Stimulated activated CD4-positive, alpha-beta T cell treated with anti-CD3 and anti-CD28 coated beads, Interleukin-12 subunit alpha, Interleukin-12 subunit beta, amount 100 ng/mL, for 48 hours (primary cell): Measurements from ENCODE around the gene DNM3.
"Not testable (repeated sequence)": the region's sequence is repeated elsewhere in the genome, so short reads cannot be mapped to it uniquely, and the experiment has no call there.

ENCODE experiments used
- DNase-seq, 3 donors: peaks; one replicate each; pipeline ENCODE4 v3.0.0-alpha.2; 2020; ENCODE audit warnings: low read depth in 2 of 3, low spot score in 1 of 3

Gene DNM3

GRCh38 chr1:172019976-172020375 lies 178.7 kb downstream of the DNM3 start:
- DNase-seq: no peak

GRCh38 chr1:172024516-172024915 lies 183.2 kb downstream of the DNM3 start:
- no peak for DNase-seq

GRCh38 chr1:172024944-172025738 lies 183.8 kb downstream of the DNM3 start:
- DNase-seq: not testable (repeated sequence)

- no peak for DNase-seq
Observed at GRCh38 chr1:172040466-172040865, 199.2 kb downstream of the DNM3 start.

DNA sequence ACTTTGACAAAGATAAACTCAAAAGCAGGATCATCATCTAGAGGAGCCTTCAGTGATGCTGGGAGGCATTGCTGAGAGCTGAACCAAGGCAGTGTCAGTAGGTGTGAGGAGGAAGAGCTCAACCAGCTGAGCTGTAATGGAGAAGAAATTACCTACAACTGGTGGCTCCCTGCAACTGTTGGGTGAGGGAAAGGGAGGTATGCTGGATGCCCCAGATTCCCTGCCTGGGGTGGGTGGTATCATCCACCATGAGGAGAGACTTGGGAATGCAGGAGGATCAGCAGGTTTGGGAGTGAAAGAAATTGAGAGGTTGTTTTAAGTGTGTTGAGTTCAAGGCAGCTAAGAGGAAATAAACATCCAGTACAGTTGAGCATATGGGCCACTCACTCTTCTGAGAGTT lies 199.8 kb downstream of the DNM3 start:
- DNase-seq: no peak

- DNase-seq: no peak
Observed at GRCh38 chr1:172041742-172042141, 200.4 kb downstream of the DNM3 start.

DNA sequence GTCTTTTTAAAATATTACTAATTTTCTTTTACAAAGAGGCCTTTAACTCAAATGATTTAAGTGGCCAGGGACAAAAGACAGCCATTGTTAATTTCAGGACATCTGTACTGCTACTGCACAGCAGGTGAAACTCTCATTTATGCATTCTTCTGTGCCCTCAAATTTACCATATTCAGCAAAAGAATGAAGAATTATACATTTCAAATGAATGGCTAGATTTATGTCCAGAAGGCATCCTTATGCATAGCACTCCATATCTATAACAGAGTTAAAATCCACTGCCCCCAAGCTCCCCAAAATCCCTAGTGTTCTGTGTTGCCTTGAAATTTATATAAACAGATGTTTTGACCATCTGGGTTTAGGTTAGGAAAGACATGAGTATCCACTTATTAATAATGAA lies 202.6 kb downstream of the DNM3 start:
- DNase-seq: no peak

GRCh38 chr1:172051898-172052297 lies 210.6 kb downstream of the DNM3 start:
- DNase-seq: no peak

DNA sequence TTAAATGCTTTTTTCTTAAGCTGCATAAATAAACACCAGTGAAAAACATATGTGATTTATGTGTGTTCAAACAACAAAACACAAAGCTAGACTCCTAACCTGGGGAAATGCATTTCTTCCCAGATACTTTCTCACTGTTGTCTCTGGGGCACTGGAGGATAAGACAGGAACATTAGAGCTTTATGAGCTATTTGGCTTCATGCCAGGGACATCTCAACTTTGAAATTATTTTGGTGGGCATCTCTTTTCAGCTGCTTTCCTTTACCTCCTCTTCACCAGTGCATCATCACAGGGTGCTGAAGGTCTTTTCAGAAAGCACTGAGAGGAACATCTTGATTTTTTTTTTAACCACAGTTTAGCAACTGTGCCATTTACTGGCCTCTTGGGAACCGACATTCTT lies 212.9 kb downstream of the DNM3 start:
- no peak for DNase-seq

DNA sequence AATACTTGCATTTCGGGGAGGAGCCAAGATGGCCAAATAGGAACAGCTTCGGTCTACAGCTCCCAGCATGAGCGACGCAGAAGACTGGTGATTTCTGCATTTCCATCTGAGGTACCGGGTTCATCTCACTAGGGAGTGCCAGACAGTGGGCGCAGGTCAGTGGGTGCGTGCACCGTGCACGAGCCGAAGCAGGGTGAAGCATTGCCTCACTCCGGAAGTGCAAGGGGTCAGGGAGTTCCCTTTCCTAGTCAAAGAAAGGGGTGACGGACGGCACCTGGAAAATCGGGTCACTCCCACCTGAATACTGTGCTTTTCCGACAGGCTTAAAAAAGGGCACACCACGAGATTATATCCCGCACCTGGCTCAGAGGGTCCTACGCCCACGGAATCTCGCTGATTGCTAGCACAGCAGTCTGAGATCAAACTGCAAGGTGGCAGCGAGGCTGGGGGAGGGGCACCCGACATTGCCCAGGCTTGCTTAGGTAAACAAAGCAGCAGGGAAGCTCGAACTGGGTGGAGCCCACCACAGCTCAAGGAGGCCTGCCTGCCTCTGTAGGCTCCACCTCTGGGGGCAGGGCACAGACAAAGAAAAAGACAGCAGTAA lies 214.6 kb downstream of the DNM3 start:
- DNase-seq: not testable (repeated sequence)

DNA sequence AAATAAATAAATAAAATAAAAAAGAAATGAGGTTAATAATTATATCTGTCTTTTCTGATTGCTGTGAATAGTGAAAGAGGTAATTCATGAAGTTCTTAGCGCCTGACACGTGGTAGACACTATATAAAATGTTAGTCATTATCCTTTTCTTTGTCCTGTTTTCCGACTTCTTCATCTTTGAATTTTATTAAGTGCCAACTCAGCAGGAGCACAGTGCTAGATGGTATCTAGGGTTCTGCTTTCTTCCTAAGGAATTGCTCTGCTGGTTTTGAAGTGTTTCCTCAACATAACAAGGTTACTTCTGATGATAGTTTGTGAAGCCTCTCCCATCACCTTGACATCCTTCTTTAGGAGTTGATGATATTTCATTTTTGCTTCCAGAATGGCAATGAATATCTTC lies 227.0 kb downstream of the DNM3 start:
- no peak for DNase-seq

- no peak for DNase-seq
Observed at GRCh38 chr1:172069051-172069450, 227.8 kb downstream of the DNM3 start.

DNA sequence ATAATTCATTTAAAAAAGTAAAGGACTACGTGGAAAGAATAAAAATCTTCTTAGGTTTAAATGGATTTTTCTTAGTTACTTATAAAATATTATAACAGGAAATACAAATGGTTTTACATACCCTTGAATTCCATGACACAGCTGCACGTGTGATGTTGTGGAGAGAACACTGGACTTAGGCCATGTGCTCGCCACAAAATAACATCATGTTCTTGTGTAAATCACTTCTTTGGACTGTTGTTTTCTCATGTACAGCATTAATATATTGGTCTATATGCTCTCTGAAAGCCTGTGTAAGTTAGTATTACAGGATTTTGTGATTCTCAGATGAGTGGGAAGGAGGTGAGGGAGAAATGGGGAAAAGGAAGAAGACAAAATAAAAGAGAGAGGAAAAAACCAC lies 228.2 kb downstream of the DNM3 start:
- no peak for DNase-seq

- no peak for DNase-seq
Observed at GRCh38 chr1:172070055-172070454, 228.8 kb downstream of the DNM3 start.

DNA sequence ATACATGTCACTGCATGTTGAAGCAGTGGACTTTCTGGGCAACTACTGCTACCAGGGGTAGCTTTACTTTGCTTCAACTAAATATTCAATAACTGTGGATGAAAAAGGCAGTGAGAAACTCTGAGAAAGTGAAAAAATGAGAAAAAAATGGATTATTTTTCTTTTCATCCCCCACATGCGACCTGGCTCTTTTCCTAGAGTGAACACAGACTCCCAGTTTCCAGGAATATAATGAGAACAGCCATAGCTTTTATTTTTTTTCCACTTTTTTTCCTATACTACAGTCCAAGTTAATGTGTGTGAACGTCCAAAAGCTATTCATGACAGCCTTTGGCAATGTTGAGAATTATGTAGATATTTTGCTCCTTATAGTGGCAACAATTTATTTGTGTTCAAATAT lies 230.4 kb downstream of the DNM3 start:
- no peak for DNase-seq

GRCh38 chr1:172079859-172080258 lies 238.6 kb downstream of the DNM3 start:
- not testable (repeated sequence) for DNase-seq

DNA sequence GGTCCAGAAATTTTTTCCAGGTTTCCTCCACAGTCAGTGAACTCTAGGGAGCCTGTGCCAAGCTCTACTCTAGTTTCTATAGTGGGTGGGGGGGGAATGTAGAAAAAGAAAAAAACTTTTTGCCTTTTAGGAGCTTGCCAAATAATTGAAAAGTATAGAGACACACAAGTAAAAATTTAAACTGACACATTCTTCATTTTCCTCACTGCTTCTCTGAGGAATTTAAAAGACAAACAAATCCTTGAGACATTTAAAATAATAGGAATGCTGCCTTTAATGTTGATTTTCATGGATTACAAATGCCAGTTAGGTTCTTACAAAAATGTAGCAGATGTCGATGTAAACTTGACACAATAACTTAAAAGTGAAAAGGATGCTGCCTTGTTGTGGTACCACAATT lies 241.9 kb downstream of the DNM3 start:
- DNase-seq: no peak

DNA sequence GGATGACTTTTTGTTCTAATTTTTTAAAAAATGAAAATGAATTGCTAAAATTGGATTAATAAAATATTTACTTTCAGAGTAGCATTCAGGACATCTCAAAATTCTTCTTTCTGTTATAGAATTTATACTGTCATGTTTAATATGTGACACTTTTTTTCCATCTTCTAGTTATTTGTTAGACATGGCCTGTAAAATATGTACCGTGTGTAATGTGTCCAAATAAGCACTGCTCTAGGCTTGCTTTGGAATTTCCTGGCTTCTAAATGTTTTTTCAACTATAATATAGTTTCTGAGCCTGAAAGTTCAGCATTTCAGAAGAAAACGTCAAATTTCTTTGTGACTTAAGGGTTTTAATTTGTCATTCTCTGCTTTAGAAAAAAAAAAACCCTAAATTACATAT lies 243.6 kb downstream of the DNM3 start:
- no peak for DNase-seq

- no peak for DNase-seq
Observed at GRCh38 chr1:172085317-172085716, 244.0 kb downstream of the DNM3 start.

GRCh38 chr1:172086137-172086536 lies 244.8 kb downstream of the DNM3 start:
- no peak for DNase-seq

- no peak for DNase-seq
Observed at GRCh38 chr1:172088256-172088655, 247.0 kb downstream of the DNM3 start.

DNA sequence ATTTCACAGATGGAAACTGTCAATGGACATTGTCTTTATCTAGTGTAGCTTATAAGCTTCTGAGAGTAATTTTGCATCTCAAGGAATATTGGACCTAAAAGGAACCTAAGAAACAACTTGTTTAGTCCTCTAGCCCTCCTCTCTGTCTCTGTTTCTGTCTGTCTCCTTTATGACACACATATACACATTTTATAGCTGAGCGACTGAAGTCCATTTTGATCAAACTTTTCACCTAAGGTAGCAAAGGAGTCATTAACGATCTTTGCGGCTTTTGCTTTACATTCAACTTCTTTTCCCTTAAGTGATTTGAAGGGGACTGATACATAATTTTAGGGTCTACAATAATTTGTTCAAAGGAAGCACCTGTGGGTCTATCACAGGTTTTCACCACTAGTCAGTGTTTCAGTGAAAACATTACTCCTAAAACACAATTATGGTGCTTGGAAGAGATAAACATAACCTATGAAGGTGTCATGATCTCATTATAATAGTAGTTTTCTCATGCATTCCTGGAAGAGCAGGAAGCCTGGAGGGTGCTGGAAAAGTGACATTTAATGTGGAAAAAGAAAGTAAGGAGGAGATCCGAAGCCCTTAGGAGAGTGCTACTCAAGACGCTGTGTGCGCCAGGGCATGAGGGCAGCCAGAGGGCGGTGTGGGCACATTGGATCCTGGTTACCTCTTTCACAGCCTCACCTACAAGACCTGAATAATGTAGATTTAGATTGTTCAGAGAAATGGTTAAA lies 248.6 kb downstream of the DNM3 start:
- peak; percentile 32 to 48 (median 34) for DNase-seq
